ENCODE data around the gene SGPL1.
"Not testable (repeated sequence)": the region's sequence is repeated elsewhere in the genome, so short reads cannot be mapped to it uniquely, and the experiment has no call there.

The SGPL1 gene

GRCh38 chr10:70906031-70906783, 90.5 kb downstream of the SGPL1 start:
- no peak for DNase-seq (ENCODE audit: low read depth, low spot score)

- no peak for DNase-seq (ENCODE audit: low read depth, low spot score)
Observed at GRCh38 chr10:70906953-70907636, 91.3 kb downstream of the SGPL1 start.

GRCh38 chr10:70907637-70908405, 92.1 kb downstream of the SGPL1 start:
- DNase-seq (ENCODE audit: low read depth, low spot score), result no peak

GRCh38 chr10:70908406-70909296, 92.9 kb downstream of the SGPL1 start:
- DNase-seq (ENCODE audit: low read depth, low spot score), result no peak

- DNase-seq (ENCODE audit: low read depth, low spot score), result no peak
Observed at GRCh38 chr10:70909326-70909935, 93.7 kb downstream of the SGPL1 start.

- no peak for DNase-seq (ENCODE audit: low read depth, low spot score)
Observed at GRCh38 chr10:70910486-70911341, 95.0 kb downstream of the SGPL1 start.

GRCh38 chr10:70911386-70911785, 95.6 kb downstream of the SGPL1 start:
- no peak for DNase-seq (ENCODE audit: low read depth, low spot score)

GRCh38 chr10:70912556-70912955, 96.8 kb downstream of the SGPL1 start:
- DNase-seq (ENCODE audit: low read depth, low spot score), result no peak

GRCh38 chr10:70913191-70913892, 97.6 kb downstream of the SGPL1 start:
- no peak for DNase-seq (ENCODE audit: low read depth, low spot score)

- DNase-seq (ENCODE audit: low read depth, low spot score), result no peak
Observed at GRCh38 chr10:70913893-70914240, 98.1 kb downstream of the SGPL1 start.

GRCh38 chr10:70914316-70914864, 98.6 kb downstream of the SGPL1 start:
- DNase-seq (ENCODE audit: low read depth, low spot score), result no peak

GRCh38 chr10:70915206-70915605, 99.5 kb downstream of the SGPL1 start:
- DNase-seq (ENCODE audit: low read depth, low spot score), result no peak

GRCh38 chr10:70915806-70916205, 100.1 kb downstream of the SGPL1 start:
- DNase-seq (ENCODE audit: low read depth, low spot score), result no peak

- no peak for DNase-seq (ENCODE audit: low read depth, low spot score)
Observed at GRCh38 chr10:70916241-70916640, 100.5 kb downstream of the SGPL1 start.

- DNase-seq (ENCODE audit: low read depth, low spot score), result no peak
Observed at GRCh38 chr10:70917226-70917625, 101.5 kb downstream of the SGPL1 start.

GRCh38 chr10:70917635-70918034, 101.9 kb downstream of the SGPL1 start:
- DNase-seq (ENCODE audit: low read depth, low spot score), result no peak

GRCh38 chr10:70918851-70919530, 103.2 kb downstream of the SGPL1 start:
- no peak for DNase-seq (ENCODE audit: low read depth, low spot score)

GRCh38 chr10:70919906-70920305, 104.2 kb downstream of the SGPL1 start:
- DNase-seq (ENCODE audit: low read depth, low spot score), result not testable (repeated sequence)

GRCh38 chr10:70920519-70920918, 104.8 kb downstream of the SGPL1 start:
- DNase-seq (ENCODE audit: low read depth, low spot score), result no peak

Measured in brain pericyte (primary cell).